ENCODE results near the gene TMEM63A. TPM values are rescaled to one million over a fixed set of nuclear protein-coding genes. Genes with fewer than 3 reads are reported as not detected.

The TMEM63A gene
- polyA plus RNA-seq, 1 experiment, result 41.8 TPM

GRCh38 chr1:225863167-225863566 lies 19.0 kb downstream of the TMEM63A start:
- no peak for TF ChIP-seq CTCF (IDR thresholded peaks at IDR 0.05; ENCODE audit: insufficient read depth, low read depth, low read length)
- H3K4me3 ChIP-seq (ENCODE audit: low read depth, low read length), result no peak overlapping the region
- ChIA-PET POLR2A (no interaction called here), CTCF (no interaction called here)
- H3K27me3 ChIP-seq (ENCODE audit: control insufficient read depth, insufficient read depth, low read length), result no peaks in the 10 kb centered on the region
- no peak for DNase-seq (ENCODE audit: low read depth)
- H3K36me3 ChIP-seq (ENCODE audit: control insufficient read depth, insufficient read depth, low read length), result peaks cover 44% of the 10 kb centered on the region

GRCh38 chr1:225862581-225862950 lies 19.6 kb downstream of the TMEM63A start:
- no peak overlapping the region for H3K4me3 ChIP-seq (ENCODE audit: low read depth, low read length)
- no peak for DNase-seq (ENCODE audit: low read depth)
- CTCF ChIA-PET, result interaction anchor here (0.6 kb wide), 1 partner anchor 106 kb away, joined by 3 read pairs; no protein-coding TSS in a partner anchor
- POLR2A ChIA-PET, result no interaction called here
- H3K27me3 ChIP-seq (ENCODE audit: control insufficient read depth, insufficient read depth, low read length), result no peaks in the 10 kb centered on the region
- peaks cover 40% of the 10 kb centered on the region for H3K36me3 ChIP-seq (ENCODE audit: control insufficient read depth, insufficient read depth, low read length)
- no peak for TF ChIP-seq CTCF (IDR thresholded peaks at IDR 0.05; ENCODE audit: insufficient read depth, low read depth, low read length)

GRCh38 chr1:225861834-225862580 lies 20.2 kb downstream of the TMEM63A start:
- H3K27me3 ChIP-seq (ENCODE audit: control insufficient read depth, insufficient read depth, low read length), result no peaks in the 10 kb centered on the region
- peaks cover 40% of the 10 kb centered on the region for H3K36me3 ChIP-seq (ENCODE audit: control insufficient read depth, insufficient read depth, low read length)
- no peak for DNase-seq (ENCODE audit: low read depth)
- ChIA-PET CTCF (interaction anchor here (0.6 kb wide), 1 partner anchor 106 kb away, joined by 3 read pairs; no protein-coding TSS in a partner anchor), POLR2A (no interaction called here)
- H3K4me3 ChIP-seq (ENCODE audit: low read depth, low read length), result no peak overlapping the region
- TF ChIP-seq CTCF (IDR thresholded peaks at IDR 0.05; ENCODE audit: insufficient read depth, low read depth, low read length), result no peak

DNA sequence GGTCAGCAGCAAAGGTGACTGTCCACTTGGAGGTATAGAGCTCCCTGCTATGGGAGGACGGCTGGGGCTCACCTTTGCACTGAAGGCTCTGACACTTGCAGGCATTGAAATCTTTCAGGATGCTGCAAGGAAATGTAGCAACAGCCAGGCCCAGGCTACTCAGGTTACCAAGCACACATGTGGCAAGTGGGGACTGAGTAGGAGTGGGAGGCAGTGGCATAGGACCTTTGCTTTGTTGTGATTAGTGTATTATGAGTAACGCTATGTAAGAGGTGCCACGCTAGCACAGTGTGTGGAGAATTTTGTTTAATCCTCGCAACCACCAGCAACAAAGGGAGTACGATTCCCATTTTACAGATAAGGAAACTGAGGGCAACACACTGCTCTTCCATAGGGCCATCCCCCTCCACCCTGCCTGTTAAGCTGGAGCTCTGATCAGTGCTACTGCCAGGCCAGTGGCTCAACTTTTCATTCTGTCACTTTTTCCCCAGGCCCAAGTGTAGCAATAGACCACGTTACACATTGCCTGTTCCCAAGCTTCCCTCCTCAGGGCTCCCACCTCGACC lies 21.2 kb downstream of the TMEM63A start:
- Histone ChIP-seq H3K36me3 (ENCODE audit: control insufficient read depth, insufficient read depth, low read length) (peaks cover 41% of the 10 kb centered on the region), H3K4me3 (ENCODE audit: low read depth, low read length) (no peak overlapping the region), H3K27me3 (ENCODE audit: control insufficient read depth, insufficient read depth, low read length) (no peaks in the 10 kb centered on the region)
- POLR2A ChIA-PET, result no interaction called here
- CTCF ChIA-PET, result interaction anchor here (1.1 kb wide), 1 partner anchor 11 kb away, joined by 3 read pairs; no protein-coding TSS in a partner anchor
- no peak for TF ChIP-seq CTCF (IDR thresholded peaks at IDR 0.05; ENCODE audit: insufficient read depth, low read depth, low read length)
- DNase-seq (ENCODE audit: low read depth), result no peak

- CTCF ChIA-PET, result interaction anchor here (0.6 to 1.2 kb wide), 5 partner anchors 12 to 386 kb away, joined by 3 to 7 read pairs (median 3); no protein-coding TSS in a partner anchor
- POLR2A ChIA-PET, result no interaction called here
Measured at GRCh38 chr1:225860107-225860506, 22.1 kb downstream of the TMEM63A start.

More at GRCh38 chr1:225860107-225860506, 22.1 kb downstream of the TMEM63A start:
- no peak for TF ChIP-seq CTCF (IDR thresholded peaks at IDR 0.05; ENCODE audit: insufficient read depth, low read depth, low read length)
- H3K27me3 ChIP-seq (ENCODE audit: control insufficient read depth, insufficient read depth, low read length), result no peaks in the 10 kb centered on the region
- H3K36me3 ChIP-seq (ENCODE audit: control insufficient read depth, insufficient read depth, low read length), result peaks cover 39% of the 10 kb centered on the region
- no peak for DNase-seq (ENCODE audit: low read depth)
- H3K4me3 ChIP-seq (ENCODE audit: low read depth, low read length), result no peak overlapping the region
